T-cell (primary cell): Measurements from ENCODE around the gene ATPAF2. TPM values are rescaled to one million over a fixed set of nuclear protein-coding genes. Genes with fewer than 3 reads are reported as not detected.

Source experiments
- ATAC-seq, 4 experiments: fragments of 200-7000 bp in 3 of 4; fragments of 150-1000 bp in 1 of 4; cut with Tn5 transposase; replicated peaks in 1 of 4; 1 replicate in 3 of 4; 2 replicates in 1 of 4; pipeline ENCODE4 v1.10.0; 2021; ENCODE audit warnings: moderate library complexity in 3 of 4, mild to moderate bottlenecking in 2 of 4, moderate number of reproducible peaks in 1 of 4
- CTCF ChIA-PET, 2 donors: fragments of 300-600 bp; sonication (Branson Sonifier 250); formaldehyde crosslinking; loops; one replicate each; lab custom pipeline; 2022; ENCODE audit warnings: antibody characterized with exemption in 2 of 2; lab: Charles Lee
- POLR2A ChIA-PET, 2 donors: fragments of 300-600 bp; sonication (Branson Sonifier 250); formaldehyde crosslinking; loops; one replicate each; lab custom pipeline; 2022; ENCODE audit warnings: antibody characterized with exemption in 2 of 2; lab: Charles Lee
- DNase-seq, 35 experiments: peaks; one replicate each; pipeline versions ENCODE4 v3.0.0 to v3.0.0-alpha.2; 2013 to 2023
- H3K27ac ChIP-seq: one replicate; pipeline ENCODE4 v1.5.1; 2013; ENCODE audit warnings: low read length
- H3K27me3 ChIP-seq, 2 experiments: replicated peaks in 1 of 2; 1 replicate in 1 of 2; 2 replicates in 1 of 2; pipeline versions ENCODE4 v1.6.1 to v1.7.0; 2013; ENCODE audit warnings: low read length in 1 of 2, mixed read lengths in 1 of 2; ENCODE audit not compliant: control insufficient read depth in 2 of 2, insufficient read depth in 2 of 2; ENCODE audit errors: extremely low read depth in 1 of 2
- H3K36me3 ChIP-seq, 2 donors: 1 replicate in 1 of 2; 2 replicates in 1 of 2; pipeline versions ENCODE4 v1.6.1 to v1.7.0; 2013; ENCODE audit warnings: low read length in 1 of 2; ENCODE audit not compliant: control insufficient read depth in 2 of 2, insufficient read depth in 1 of 2; ENCODE audit errors: extremely low read depth in 1 of 2
- H3K4me1 ChIP-seq, 2 experiments: 1 replicate in 1 of 2; 2 replicates in 1 of 2; pipeline versions ENCODE4 v1.6.1 to v1.7.0; 2013; ENCODE audit warnings: low read length in 2 of 2, mixed read lengths in 1 of 2; ENCODE audit not compliant: insufficient read depth in 2 of 2, control insufficient read depth in 1 of 2; ENCODE audit errors: extremely low read depth in 1 of 2
- H3K4me3 ChIP-seq, 2 donors: 1 replicate in 1 of 2; 2 replicates in 1 of 2; pipeline versions ENCODE4 v1.5.1 to v1.7.0; 2013; ENCODE audit warnings: mild to moderate bottlenecking in 2 of 2, low read length in 1 of 2, moderate library complexity in 1 of 2; ENCODE audit not compliant: control insufficient read depth in 1 of 2; ENCODE audit errors: extremely low read depth in 1 of 2
- H3K9me3 ChIP-seq: 2 replicates; pipeline ENCODE4 v1.7.0; 2013
- H3K27ac Mint-ChIP-seq, 2 donors: one replicate each; pipeline ENCODE4 v1.8.0; 2020 to 2021; ENCODE audit warnings: mild to moderate bottlenecking in 2 of 2, mixed read lengths in 2 of 2
- H3K27me3 Mint-ChIP-seq, 2 donors: one replicate each; pipeline ENCODE4 v1.8.0; 2021 to 2022; ENCODE audit warnings: mixed read lengths in 2 of 2
- H3K36me3 Mint-ChIP-seq: one replicate; pipeline ENCODE4 v1.8.0; 2021; ENCODE audit warnings: mixed read lengths
- H3K4me1 Mint-ChIP-seq, 3 donors: one replicate each; pipeline ENCODE4 v1.8.0; 2020 to 2022; ENCODE audit warnings: mixed read lengths in 3 of 3, mild to moderate bottlenecking in 1 of 3
- H3K4me3 Mint-ChIP-seq, 3 donors: one replicate each; pipeline ENCODE4 v1.8.0; 2020 to 2022; ENCODE audit warnings: mild to moderate bottlenecking in 3 of 3, mixed read lengths in 3 of 3, moderate library complexity in 3 of 3
- H3K9me3 Mint-ChIP-seq, 3 donors: one replicate each; pipeline ENCODE4 v1.8.0; 2020 to 2022; ENCODE audit warnings: mixed read lengths in 3 of 3
- WGBS: methylation state at CpG from one replicate; pipeline ENCODE4 v1.1.5; 2013; ENCODE audit warnings: missing lambda C conversion rate; ENCODE audit not compliant: insufficient coverage; 5-methylcytosine and 5-hydroxymethylcytosine counted together
- total RNA-seq, 35 experiments: library from RNA in 6 of 35; stranded (reverse) in 6 of 35; fragments of 120-200 nt in 1 of 35; gene quantifications; one replicate each; pipeline versions ENCODE4 v1.2.1 to v1.2.4 and lab custom pipeline; 2013 to 2026

The ATPAF2 gene
- total RNA-seq, 5 donors from 2014 or later (not counting 1 experiment from before 2014, with no cell fraction given) = 23.6 to 32.9 (median 27.7) TPM

DNA sequence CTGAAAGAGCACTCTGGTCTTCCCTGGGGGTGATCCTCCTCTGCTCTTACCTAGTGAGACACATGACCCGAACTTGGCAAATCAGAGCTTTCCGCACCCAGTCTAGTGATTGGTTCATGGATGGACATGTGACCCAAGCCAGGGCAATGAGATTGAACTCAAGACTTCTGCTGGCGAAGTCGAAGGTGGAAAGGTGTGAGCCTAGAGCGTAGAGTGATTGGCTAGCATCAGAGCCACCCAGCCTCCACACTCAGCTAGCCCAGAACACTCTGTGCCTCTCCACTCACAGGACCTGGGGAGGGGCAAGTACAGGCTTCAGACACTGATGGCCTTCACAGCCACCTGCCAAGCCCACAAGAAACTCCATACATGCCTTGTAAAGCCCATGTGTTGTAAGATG is 17.6 kb downstream of the ATPAF2 start:
- DNase-seq (no peak), ATAC-seq (no peak)
- H3K4me1 ChIP-seq = peaks cover 0 to 11% of the 10 kb centered on the region in 2 experiments
- H3K4me1 Mint-ChIP-seq = peaks cover 0 to 11% (median 10%) of the 10 kb centered on the region in 3 donors
- CTCF ChIA-PET = no interaction called here
- H3K27me3 Mint-ChIP-seq = no peaks in the 10 kb centered on the region
- peaks cover 25 to 29% of the 10 kb centered on the region in 2 donors for H3K36me3 ChIP-seq
- no peaks in the 10 kb centered on the region for H3K9me3 ChIP-seq
- H3K27ac ChIP-seq = no peak overlapping the region
- WGBS = 98% methylated on average over 4 of the region's 5 CpGs
- H3K36me3 Mint-ChIP-seq = peaks cover 28% of the 10 kb centered on the region
- H3K27ac Mint-ChIP-seq = no peak overlapping the region
- no peaks in the 10 kb centered on the region for H3K27me3 ChIP-seq
- no peaks in the 10 kb centered on the region for H3K9me3 Mint-ChIP-seq
- no peak overlapping the region for H3K4me3 Mint-ChIP-seq
- H3K4me3 ChIP-seq = no peak overlapping the region
- POLR2A ChIA-PET = interaction anchor here in 1 of 2 donors (0.6 to 0.7 kb wide), 2 partner anchors 159 to 351 kb away, joined by 3 to 19 read pairs; no protein-coding TSS in a partner anchor

DNA sequence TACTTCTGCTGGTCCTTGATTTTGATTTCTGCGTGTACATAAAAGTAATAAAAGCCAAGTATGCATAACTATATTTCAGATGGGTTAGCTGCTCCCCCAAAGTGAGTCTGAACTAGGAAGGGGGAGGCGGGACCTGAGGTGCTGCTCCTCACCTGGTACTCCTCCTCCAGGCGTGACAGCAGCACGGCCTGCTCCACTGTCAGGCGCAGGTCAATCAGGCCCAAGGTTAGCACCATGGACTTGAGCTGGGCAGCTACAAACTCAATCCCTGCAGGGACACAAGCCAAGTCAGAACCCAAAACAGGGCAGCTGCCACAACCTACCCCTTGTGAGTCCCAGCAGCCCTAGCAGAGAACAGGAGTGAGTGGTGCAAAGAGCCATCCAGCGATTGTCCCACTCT is 18.0 kb downstream of the ATPAF2 start:
- no peaks in the 10 kb centered on the region for H3K27me3 Mint-ChIP-seq
- 100% methylated on average over 3 of the region's 6 CpGs for WGBS
- Histone ChIP-seq H3K4me1 (peaks cover 0 to 7% of the 10 kb centered on the region in 2 experiments), H3K36me3 (peaks cover 24 to 28% of the 10 kb centered on the region in 2 donors), H3K9me3 (no peaks in the 10 kb centered on the region), H3K4me3 (no peak overlapping the region), H3K27ac (no peak overlapping the region), H3K27me3 (no peaks in the 10 kb centered on the region)
- H3K9me3 Mint-ChIP-seq = no peaks in the 10 kb centered on the region
- ChIA-PET POLR2A (interaction anchor here in 1 of 2 donors (0.6 kb wide), 1 partner anchor 159 kb away, joined by 19 read pairs; no protein-coding TSS in a partner anchor), CTCF (interaction anchor here in 1 of 2 donors (0.7 kb wide), 1 partner anchor 341 kb away, joined by 3 read pairs; no protein-coding TSS in a partner anchor)
- H3K27ac Mint-ChIP-seq = no peak overlapping the region
- ATAC-seq (no peak), DNase-seq (no peak)
- peaks cover 0 to 8% (median 6%) of the 10 kb centered on the region in 3 donors for H3K4me1 Mint-ChIP-seq
- peaks cover 32% of the 10 kb centered on the region for H3K36me3 Mint-ChIP-seq
- H3K4me3 Mint-ChIP-seq = no peak overlapping the region

GRCh38 chr17:18019838-18020154 is 19.2 kb downstream of the ATPAF2 start:
- peaks cover 25% of the 10 kb centered on the region for H3K36me3 Mint-ChIP-seq
- ATAC-seq (no peak), DNase-seq (no peak)
- H3K9me3 Mint-ChIP-seq = no peaks in the 10 kb centered on the region
- H3K36me3 ChIP-seq = peaks cover 21 to 24% of the 10 kb centered on the region in 2 donors
- no peak overlapping the region for H3K27ac ChIP-seq
- no peaks in the 10 kb centered on the region for H3K4me1 ChIP-seq
- no peak overlapping the region for H3K27ac Mint-ChIP-seq
- H3K27me3 Mint-ChIP-seq = no peaks in the 10 kb centered on the region
- no peak overlapping the region for H3K4me3 ChIP-seq
- H3K27me3 ChIP-seq = no peaks in the 10 kb centered on the region
- no CpG with 5 or more reads among the region's 2 CpGs for WGBS
- no peaks in the 10 kb centered on the region for H3K9me3 ChIP-seq
- POLR2A ChIA-PET = no interaction called here
- no peak overlapping the region for H3K4me3 Mint-ChIP-seq
- CTCF ChIA-PET = no interaction called here
- no peaks in the 10 kb centered on the region for H3K4me1 Mint-ChIP-seq

DNA sequence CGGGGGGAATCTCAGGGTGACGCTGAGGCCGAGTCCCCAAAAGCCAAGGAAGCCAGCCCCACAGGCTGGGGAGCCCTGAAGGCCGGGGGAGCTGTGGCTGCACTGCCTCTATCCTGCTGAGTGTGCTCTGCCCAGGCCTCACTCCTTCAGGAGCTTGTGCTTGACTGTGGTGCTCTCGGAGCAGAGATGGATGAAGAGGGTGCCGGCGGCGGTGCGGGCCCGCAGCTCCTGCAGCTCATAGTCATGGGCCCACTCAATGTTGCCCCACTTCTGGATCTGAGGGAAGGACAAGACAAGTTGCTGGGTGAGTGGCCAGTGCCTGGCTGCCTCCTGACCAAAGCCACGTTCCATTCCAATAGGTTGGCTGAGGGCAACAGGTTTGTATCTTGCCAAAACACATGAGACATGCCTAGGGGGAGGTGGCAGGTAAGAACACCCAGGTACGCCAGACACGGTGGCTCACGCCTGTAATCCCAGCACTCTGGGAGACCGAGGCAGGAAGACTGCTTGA is 20.5 kb downstream of the ATPAF2 start:
- ChIA-PET CTCF (no interaction called here), POLR2A (interaction anchor here in 1 of 2 donors (0.6 kb wide), 1 partner anchor 11 kb away, joined by 3 read pairs; no protein-coding TSS in a partner anchor)
- no peaks in the 10 kb centered on the region for H3K9me3 ChIP-seq
- over 99% methylated on average over 11 of the region's 15 CpGs for WGBS
- Mint-ChIP-seq H3K27me3 (no peaks in the 10 kb centered on the region), H3K4me3 (no peak overlapping the region), H3K36me3 (peaks cover 15% of the 10 kb centered on the region), H3K9me3 (no peaks in the 10 kb centered on the region), H3K4me1 (no peaks in the 10 kb centered on the region), H3K27ac (no peak overlapping the region)
- H3K27me3 ChIP-seq = no peaks in the 10 kb centered on the region
- no peak overlapping the region for H3K4me3 ChIP-seq
- no peak for ATAC-seq
- no peak overlapping the region for H3K27ac ChIP-seq
- H3K36me3 ChIP-seq = peaks cover 18 to 19% of the 10 kb centered on the region in 2 donors
- H3K4me1 ChIP-seq = no peaks in the 10 kb centered on the region
- no peak for DNase-seq

- Mint-ChIP-seq H3K36me3 (peaks cover 19% of the 10 kb centered on the region), H3K27me3 (no peaks in the 10 kb centered on the region), H3K4me1 (no peaks in the 10 kb centered on the region), H3K27ac (peak overlapping the region in 1 of 2 donors; percentile 39), H3K9me3 (no peaks in the 10 kb centered on the region), H3K4me3 (no peak overlapping the region)
- Histone ChIP-seq H3K4me1 (no peaks in the 10 kb centered on the region), H3K4me3 (no peak overlapping the region), H3K36me3 (peaks cover 18 to 20% of the 10 kb centered on the region in 2 donors), H3K9me3 (no peaks in the 10 kb centered on the region), H3K27ac (no peak overlapping the region), H3K27me3 (no peaks in the 10 kb centered on the region)
- CTCF ChIA-PET = no interaction called here
- POLR2A ChIA-PET = interaction anchor here in 1 of 2 donors (0.6 kb wide), 1 partner anchor 11 kb away, joined by 3 read pairs; no protein-coding TSS in a partner anchor
- no peak for DNase-seq
- ATAC-seq = no peak
- no CpG with 5 or more reads among the region's 3 CpGs for WGBS
Measured at GRCh38 chr17:18017958-18018357, 21.0 kb downstream of the ATPAF2 start.

DNA sequence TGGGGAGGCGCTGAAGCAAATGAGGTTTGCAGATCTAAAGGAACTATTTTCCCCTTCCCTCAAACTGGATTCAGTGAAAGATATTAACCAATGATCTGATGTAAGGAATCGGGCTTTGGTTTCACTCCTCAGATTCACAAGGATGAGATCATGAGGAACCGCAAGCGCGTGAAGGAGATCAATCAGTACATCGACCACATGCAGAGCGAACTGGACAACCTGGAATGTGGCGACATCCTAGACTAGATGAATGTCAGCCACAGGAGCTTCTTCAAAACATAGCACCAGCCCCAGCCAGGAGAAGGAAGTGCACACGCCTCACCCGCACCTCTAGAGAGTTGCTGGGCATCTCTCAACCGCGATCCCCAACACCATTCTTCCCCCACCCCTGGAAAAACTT is 22.5 kb downstream of the ATPAF2 start:
- peaks cover 12 to 18% of the 10 kb centered on the region in 2 donors for H3K36me3 ChIP-seq
- H3K4me1 Mint-ChIP-seq = no peaks in the 10 kb centered on the region
- DNase-seq (no peak), ATAC-seq (no peak)
- no peaks in the 10 kb centered on the region for H3K9me3 Mint-ChIP-seq
- ChIA-PET POLR2A (no interaction called here), CTCF (interaction anchor here in 1 of 2 donors (0.6 to 0.7 kb wide), 2 partner anchors 72 to 498 kb away, joined by 3 to 4 read pairs; no protein-coding TSS in a partner anchor)
- H3K27ac ChIP-seq = no peak overlapping the region
- peaks cover 23% of the 10 kb centered on the region for H3K36me3 Mint-ChIP-seq
- no peak overlapping the region for H3K4me3 Mint-ChIP-seq
- H3K9me3 ChIP-seq = no peaks in the 10 kb centered on the region
- H3K4me1 ChIP-seq = no peaks in the 10 kb centered on the region
- H3K27ac Mint-ChIP-seq = no peak overlapping the region
- H3K27me3 Mint-ChIP-seq = no peaks in the 10 kb centered on the region
- H3K27me3 ChIP-seq = no peaks in the 10 kb centered on the region
- no peak overlapping the region for H3K4me3 ChIP-seq
- WGBS = over 99% methylated on average over 8 of the region's 12 CpGs
